Astrocyte (in vitro differentiated cells and primary cell): ENCODE measurements around the gene RCCD1. TPM values are rescaled to one million over a fixed set of nuclear protein-coding genes. Genes with fewer than 3 reads are reported as not detected.
"Not testable (repeated sequence)": the region's sequence is repeated elsewhere in the genome, so short reads cannot be mapped to it uniquely, and the experiment has no call there.

ENCODE experiments used
- DNase-seq: peaks from one replicate; pipeline ENCODE4 v3.0.0-alpha.2; 2010; ENCODE audit warnings: low read depth
- FAIRE-seq: peaks from 2 replicates; lab custom pipeline; 2011; peaks lifted over from hg19 to GRCh38; lab: Jason Lieb, UNC
- H2AFZ ChIP-seq: 2 replicates; pipeline ENCODE4 v1.6.0; 2012; ENCODE audit warnings: low read depth, low read length, inconsistent platforms
- H3K27ac ChIP-seq: 2 replicates; pipeline ENCODE4 v1.5.1; 2011; ENCODE audit warnings: low read depth, low read length, inconsistent platforms
- H3K27me3 ChIP-seq: 2 replicates; pipeline ENCODE4 v1.6.0; 2011; ENCODE audit warnings: low read length, inconsistent platforms; ENCODE audit not compliant: insufficient read depth
- H3K36me3 ChIP-seq: 2 replicates; pipeline ENCODE4 v1.5.1; 2011; ENCODE audit warnings: low read length, inconsistent platforms; ENCODE audit not compliant: insufficient read depth
- H3K4me1 ChIP-seq: 2 replicates; pipeline ENCODE4 v1.5.1; 2011; ENCODE audit warnings: low read length, inconsistent platforms; ENCODE audit not compliant: insufficient read depth
- H3K4me2 ChIP-seq: 2 replicates; pipeline ENCODE4 v1.6.0; 2012; ENCODE audit warnings: low read length, inconsistent platforms
- H3K4me3 ChIP-seq: 2 replicates; pipeline ENCODE4 v1.5.1; 2011; ENCODE audit warnings: low read depth, mild to moderate bottlenecking, low read length, inconsistent platforms; ENCODE audit not compliant: insufficient read depth
- H3K79me2 ChIP-seq: 2 replicates; pipeline ENCODE4 v1.6.0; 2012; ENCODE audit warnings: mild to moderate bottlenecking, low read length, inconsistent platforms; ENCODE audit not compliant: insufficient read depth
- H3K9ac ChIP-seq: 2 replicates; pipeline ENCODE4 v1.6.0; 2012; ENCODE audit warnings: mild to moderate bottlenecking, low read length, inconsistent platforms
- H3K9me3 ChIP-seq: 2 replicates; pipeline ENCODE4 v1.5.1; 2012; ENCODE audit warnings: low read depth, mild to moderate bottlenecking, low read length, inconsistent platforms; ENCODE audit not compliant: insufficient read depth
- H4K20me1 ChIP-seq: 2 replicates; pipeline ENCODE4 v1.6.0; 2012; ENCODE audit warnings: low read length, inconsistent platforms; ENCODE audit not compliant: insufficient read depth
- H3K27ac Mint-ChIP-seq: one replicate; pipeline ENCODE4 v1.8.0; 2021; ENCODE audit warnings: mild to moderate bottlenecking, mixed read lengths; ENCODE audit not compliant: unreplicated experiment
- H3K27me3 Mint-ChIP-seq: one replicate; pipeline ENCODE4 v1.8.0; 2021; ENCODE audit warnings: low read depth, mixed read lengths; ENCODE audit not compliant: unreplicated experiment
- H3K36me3 Mint-ChIP-seq: one replicate; pipeline ENCODE4 v1.8.0; 2021; ENCODE audit warnings: low read depth, mixed read lengths; ENCODE audit not compliant: unreplicated experiment
- H3K4me1 Mint-ChIP-seq: one replicate; pipeline ENCODE4 v1.8.0; 2021; ENCODE audit warnings: low read depth, mixed read lengths; ENCODE audit not compliant: unreplicated experiment
- H3K4me3 Mint-ChIP-seq: one replicate; pipeline ENCODE4 v1.8.0; 2021; ENCODE audit warnings: mild to moderate bottlenecking, moderate library complexity, mixed read lengths; ENCODE audit not compliant: unreplicated experiment
- H3K9me3 Mint-ChIP-seq: one replicate; pipeline ENCODE4 v1.8.0; 2021; ENCODE audit warnings: mild to moderate bottlenecking, mixed read lengths; ENCODE audit not compliant: unreplicated experiment
- CTCF ChIP-seq: IDR thresholded peaks from 2 replicates; pipeline ENCODE4 v1.5.1; 2011; ENCODE audit warnings: low read depth, mild to moderate bottlenecking, inconsistent platforms, low read length, moderate library complexity; ENCODE audit not compliant: insufficient read depth
- EZH2 ChIP-seq: IDR thresholded peaks from 2 replicates; pipeline ENCODE4 v1.6.1; 2012; ENCODE audit warnings: mild to moderate bottlenecking, low read length, inconsistent platforms; ENCODE audit not compliant: insufficient read depth
- total RNA-seq: library from RNA; stranded (reverse); gene quantifications from 2 replicates; pipeline ENCODE4 v1.2.1, GENCODE V29; 2021

Gene RCCD1
- total RNA-seq, 1 donor from 2014 or later = 6.8 TPM

GRCh38 chr15:90918034-90918788 lies 36.5 kb upstream of the RCCD1 start:
- H3K9me3 ChIP-seq = no peaks in the 10 kb centered on the region
- peaks cover 17% of the 10 kb centered on the region for H3K4me1 Mint-ChIP-seq
- no peak overlapping the region for H3K4me2 ChIP-seq
- H3K36me3 ChIP-seq = peaks cover 3% of the 10 kb centered on the region
- H3K27me3 ChIP-seq = no peaks in the 10 kb centered on the region
- no peak overlapping the region for H2AFZ ChIP-seq
- DNase-seq = no peak
- TF ChIP-seq CTCF (no peak), EZH2 (no peak)
- no peaks in the 10 kb centered on the region for H3K9me3 Mint-ChIP-seq
- H3K79me2 ChIP-seq = no peaks in the 10 kb centered on the region
- no peaks in the 10 kb centered on the region for H4K20me1 ChIP-seq
- FAIRE-seq = no peak
- H3K27me3 Mint-ChIP-seq = peaks cover 2% of the 10 kb centered on the region
- peaks cover 24% of the 10 kb centered on the region for H3K36me3 Mint-ChIP-seq
- H3K4me3 Mint-ChIP-seq = no peak overlapping the region
- no peak overlapping the region for H3K27ac ChIP-seq
- H3K27ac Mint-ChIP-seq = no peak overlapping the region
- no peak overlapping the region for H3K4me3 ChIP-seq
- H3K9ac ChIP-seq = no peak overlapping the region
- H3K4me1 ChIP-seq = peaks cover 7% of the 10 kb centered on the region

- H3K27me3 Mint-ChIP-seq = peaks cover 2% of the 10 kb centered on the region
- DNase-seq = no peak
- Histone ChIP-seq H3K36me3 (peaks cover 3% of the 10 kb centered on the region), H3K27me3 (no peaks in the 10 kb centered on the region), H3K4me3 (no peak overlapping the region), H3K79me2 (no peaks in the 10 kb centered on the region), H2AFZ (no peak overlapping the region), H4K20me1 (no peaks in the 10 kb centered on the region), H3K4me1 (peaks cover 7% of the 10 kb centered on the region), H3K9me3 (no peaks in the 10 kb centered on the region), H3K4me2 (no peak overlapping the region), H3K9ac (no peak overlapping the region), H3K27ac (no peak overlapping the region)
- no peaks in the 10 kb centered on the region for H3K9me3 Mint-ChIP-seq
- peaks cover 17% of the 10 kb centered on the region for H3K4me1 Mint-ChIP-seq
- FAIRE-seq = no peak
- H3K36me3 Mint-ChIP-seq = peaks cover 23% of the 10 kb centered on the region
- H3K27ac Mint-ChIP-seq = no peak overlapping the region
- no peak for TF ChIP-seq CTCF
- no peak for TF ChIP-seq EZH2
- H3K4me3 Mint-ChIP-seq = no peak overlapping the region
These were observed 35.8 kb upstream of the RCCD1 start for GRCh38 chr15:90918835-90919234.

GRCh38 chr15:90921887-90922286 lies 32.8 kb upstream of the RCCD1 start:
- Histone ChIP-seq H3K4me2 (no peak overlapping the region), H3K9me3 (no peaks in the 10 kb centered on the region), H3K9ac (no peak overlapping the region), H3K36me3 (peaks cover 3% of the 10 kb centered on the region), H2AFZ (no peak overlapping the region), H4K20me1 (no peaks in the 10 kb centered on the region), H3K4me3 (no peak overlapping the region), H3K79me2 (no peaks in the 10 kb centered on the region), H3K27me3 (no peaks in the 10 kb centered on the region), H3K27ac (no peak overlapping the region), H3K4me1 (no peaks in the 10 kb centered on the region)
- peaks cover 2% of the 10 kb centered on the region for H3K4me1 Mint-ChIP-seq
- no peak for TF ChIP-seq EZH2
- H3K36me3 Mint-ChIP-seq = peaks cover 21% of the 10 kb centered on the region
- no peak for FAIRE-seq
- H3K27me3 Mint-ChIP-seq = peaks cover 2% of the 10 kb centered on the region
- no peaks in the 10 kb centered on the region for H3K9me3 Mint-ChIP-seq
- no peak overlapping the region for H3K4me3 Mint-ChIP-seq
- H3K27ac Mint-ChIP-seq = no peak overlapping the region
- DNase-seq = no peak

GRCh38 chr15:90922712-90923322 lies 31.9 kb upstream of the RCCD1 start:
- H3K4me3 ChIP-seq, H3K4me2 ChIP-seq, FAIRE-seq, DNase-seq, H3K4me1 ChIP-seq, H3K27ac Mint-ChIP-seq, H3K27ac ChIP-seq, H3K9me3 Mint-ChIP-seq, H3K4me3 Mint-ChIP-seq, H3K27me3 ChIP-seq, H3K4me1 Mint-ChIP-seq, H3K9me3 ChIP-seq, H3K36me3 ChIP-seq, H3K9ac ChIP-seq, H3K79me2 ChIP-seq, H3K27me3 Mint-ChIP-seq, H2AFZ ChIP-seq, H4K20me1 ChIP-seq: not testable (repeated sequence)
- H3K36me3 Mint-ChIP-seq = peaks cover 18% of the 10 kb centered on the region
